GM19455 (cell line): ENCODE measurements around the gene IFNL2.
"Not testable (repeated sequence)": the region's sequence is repeated elsewhere in the genome, so short reads cannot be mapped to it uniquely, and the experiment has no call there.

Source experiments
- ATAC-seq: cut with Tn5 transposase; IDR thresholded peaks from one replicate; pipeline ENCODE4 v1.9.1; 2021; ENCODE audit not compliant: unreplicated experiment

Gene IFNL2

DNA sequence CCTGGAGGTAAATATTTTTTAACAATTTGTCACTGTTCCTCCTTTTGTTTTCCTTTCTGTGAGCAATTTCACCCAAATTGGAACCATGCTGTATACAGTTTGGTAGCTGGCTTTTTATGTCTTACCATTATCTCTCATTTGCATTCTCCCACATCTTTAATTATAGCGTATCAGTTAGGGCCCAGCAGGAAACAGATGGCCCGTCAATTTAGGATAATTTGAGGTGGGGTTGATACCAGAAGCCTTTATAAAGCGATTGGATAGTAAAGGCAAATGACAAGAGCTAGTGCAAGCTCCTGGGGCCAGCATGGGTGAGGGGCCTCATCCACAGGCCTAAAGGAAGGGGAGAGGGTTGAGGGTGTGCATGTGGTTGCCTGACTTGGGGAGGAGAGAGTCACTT lies 15.7 kb upstream of the IFNL2 start:
- no peak for ATAC-seq

DNA sequence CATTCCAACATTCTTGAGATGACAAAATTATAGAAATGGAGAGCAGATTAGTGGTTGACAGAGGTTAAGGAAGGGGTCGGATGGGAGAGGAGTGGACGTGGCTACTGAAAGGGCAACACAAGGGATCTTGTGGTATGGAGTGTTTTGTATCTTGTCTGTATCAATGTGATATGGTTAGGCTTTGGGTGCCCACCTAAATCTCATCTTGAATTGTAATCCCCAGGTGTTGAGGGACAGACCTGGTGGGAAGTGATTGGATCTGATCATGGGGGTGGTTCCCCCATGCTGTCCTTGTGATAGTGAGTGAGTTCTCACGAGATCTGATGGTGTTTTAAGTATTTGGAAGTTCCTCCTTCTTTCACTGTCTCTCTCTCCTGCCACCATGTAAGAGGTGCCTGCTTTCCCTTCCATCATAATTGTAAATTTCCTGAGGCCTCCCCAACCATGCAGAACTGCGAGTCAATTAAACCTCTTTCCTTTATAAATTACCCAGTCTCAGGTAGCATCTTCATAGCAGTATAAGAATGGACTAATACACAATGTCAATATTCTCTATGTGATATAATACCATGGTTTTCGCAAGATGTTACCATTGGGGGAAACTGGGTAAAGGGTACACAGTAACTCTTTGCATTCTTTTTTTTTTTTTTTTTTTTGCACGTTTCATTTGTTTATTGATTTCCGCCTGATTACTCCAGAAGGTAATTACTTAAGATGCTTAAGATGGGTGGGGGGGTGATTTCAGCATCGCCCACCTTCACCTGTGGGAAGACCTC lies 14.6 kb upstream of the IFNL2 start:
- ATAC-seq = no peak

DNA sequence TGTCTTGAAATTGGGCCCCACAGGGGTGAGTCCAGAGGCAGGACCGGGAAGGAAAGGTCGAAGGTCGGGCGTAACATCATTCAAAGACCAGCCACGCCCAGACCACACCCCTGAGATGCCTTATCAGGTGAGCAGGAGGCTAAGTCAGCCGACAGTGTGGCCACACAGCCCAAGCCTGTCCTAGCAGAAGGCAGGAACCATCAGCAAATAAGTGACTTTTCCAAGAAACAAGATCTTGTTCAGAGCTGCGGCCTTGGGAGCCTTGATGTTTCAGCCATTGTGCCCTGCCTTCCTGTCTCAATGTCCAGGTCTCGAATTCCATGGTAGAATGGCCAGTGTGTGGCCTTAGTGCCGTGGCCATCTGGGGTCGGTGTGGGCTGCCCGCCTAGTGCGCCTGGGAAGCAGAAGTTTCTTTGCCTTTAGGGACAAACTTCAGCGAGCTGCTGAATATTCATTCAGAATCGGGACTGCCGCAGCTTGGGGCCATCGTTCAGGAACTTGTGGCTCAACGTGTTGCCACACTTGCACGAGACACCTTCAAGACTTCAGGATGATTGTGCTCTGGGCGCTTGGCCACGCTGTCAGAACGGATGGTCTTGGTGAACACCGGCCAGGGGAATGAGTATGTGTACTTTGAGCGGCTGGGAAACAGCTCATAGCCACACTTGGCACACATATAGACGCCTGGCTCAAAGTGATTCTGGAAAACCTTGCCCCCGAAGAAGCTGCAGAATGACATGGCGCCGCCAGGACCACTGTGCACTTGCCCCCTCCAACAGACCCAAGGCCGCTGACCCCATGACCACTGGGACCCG lies 13.5 kb upstream of the IFNL2 start:
- no peak for ATAC-seq

DNA sequence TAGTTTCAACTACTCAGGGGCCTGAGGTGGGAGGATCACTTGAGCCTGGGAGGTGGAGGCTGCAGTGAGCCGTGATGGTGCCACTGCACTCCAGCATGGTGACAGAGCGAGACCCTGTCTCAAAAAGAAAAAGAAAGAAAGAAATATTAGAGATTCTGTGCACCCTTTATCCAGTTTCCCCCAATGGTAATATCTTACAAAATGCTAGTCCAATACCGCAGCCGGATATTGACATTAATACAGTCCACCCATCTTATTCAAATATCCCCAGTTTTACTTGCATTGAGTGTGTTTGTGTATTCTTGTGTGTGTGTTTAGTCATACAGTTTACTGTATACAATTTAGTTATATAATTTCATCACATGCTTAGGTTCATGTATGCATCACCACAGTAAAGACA lies 11.0 kb upstream of the IFNL2 start:
- ATAC-seq = no peak

DNA sequence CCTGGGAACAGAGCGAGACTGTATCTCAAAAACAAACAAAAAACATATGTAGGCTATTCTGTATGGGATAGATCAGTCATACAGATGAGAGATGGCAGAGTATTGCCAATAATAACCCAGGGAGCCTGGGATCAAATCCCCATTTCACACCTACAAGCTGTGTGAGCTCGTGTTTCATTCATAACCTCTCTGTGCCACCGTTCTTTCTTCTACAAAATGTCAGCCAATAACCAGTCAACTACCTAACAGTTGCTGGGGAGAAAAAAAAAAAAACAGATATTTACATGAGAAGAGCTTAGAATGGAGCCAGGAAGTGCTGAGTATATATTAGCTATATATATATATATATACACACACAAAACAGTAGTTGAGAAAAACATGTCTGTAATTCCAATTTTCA lies 6.5 kb upstream of the IFNL2 start:
- no peak for ATAC-seq

DNA sequence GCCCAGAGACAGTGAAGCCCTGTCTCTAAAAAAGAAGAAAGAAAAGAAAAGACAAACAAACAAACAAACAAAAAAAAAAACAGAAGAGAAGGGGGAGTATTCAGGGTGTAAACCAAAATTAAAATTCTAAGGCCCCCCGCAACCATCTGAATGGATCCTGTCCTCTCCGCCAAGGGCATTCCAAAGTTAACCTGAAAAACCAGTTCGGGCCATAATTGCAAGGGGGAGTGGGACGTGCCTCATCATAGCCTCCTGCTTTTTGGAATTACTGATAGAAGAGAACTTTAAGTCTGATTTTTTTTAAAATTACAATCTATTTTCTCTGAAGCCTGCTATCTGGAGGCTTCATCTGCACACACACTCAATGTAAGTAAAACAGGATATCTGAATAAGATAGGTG lies 5.7 kb upstream of the IFNL2 start:
- no peak for ATAC-seq

DNA sequence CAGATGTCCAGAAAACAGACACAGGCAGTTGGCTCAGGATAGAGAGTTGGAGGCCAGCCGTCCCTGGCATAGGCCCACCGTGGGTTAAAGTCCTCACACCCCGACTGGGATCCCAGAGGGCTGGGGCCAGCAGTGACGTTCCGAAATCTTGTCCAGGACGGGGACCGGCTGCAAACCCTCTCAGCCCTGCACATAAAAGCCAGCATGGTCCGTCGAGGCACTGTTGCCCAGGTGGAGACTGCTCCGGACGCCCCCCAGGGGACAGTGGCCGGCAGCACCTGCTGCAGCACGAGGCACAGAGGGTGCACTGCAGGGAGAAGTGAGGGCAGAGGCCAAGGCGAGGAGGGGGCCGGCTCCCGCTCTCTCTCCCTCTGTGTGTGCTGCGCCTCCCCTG lies 4.3 kb upstream of the IFNL2 start:
- no peak for ATAC-seq

DNA sequence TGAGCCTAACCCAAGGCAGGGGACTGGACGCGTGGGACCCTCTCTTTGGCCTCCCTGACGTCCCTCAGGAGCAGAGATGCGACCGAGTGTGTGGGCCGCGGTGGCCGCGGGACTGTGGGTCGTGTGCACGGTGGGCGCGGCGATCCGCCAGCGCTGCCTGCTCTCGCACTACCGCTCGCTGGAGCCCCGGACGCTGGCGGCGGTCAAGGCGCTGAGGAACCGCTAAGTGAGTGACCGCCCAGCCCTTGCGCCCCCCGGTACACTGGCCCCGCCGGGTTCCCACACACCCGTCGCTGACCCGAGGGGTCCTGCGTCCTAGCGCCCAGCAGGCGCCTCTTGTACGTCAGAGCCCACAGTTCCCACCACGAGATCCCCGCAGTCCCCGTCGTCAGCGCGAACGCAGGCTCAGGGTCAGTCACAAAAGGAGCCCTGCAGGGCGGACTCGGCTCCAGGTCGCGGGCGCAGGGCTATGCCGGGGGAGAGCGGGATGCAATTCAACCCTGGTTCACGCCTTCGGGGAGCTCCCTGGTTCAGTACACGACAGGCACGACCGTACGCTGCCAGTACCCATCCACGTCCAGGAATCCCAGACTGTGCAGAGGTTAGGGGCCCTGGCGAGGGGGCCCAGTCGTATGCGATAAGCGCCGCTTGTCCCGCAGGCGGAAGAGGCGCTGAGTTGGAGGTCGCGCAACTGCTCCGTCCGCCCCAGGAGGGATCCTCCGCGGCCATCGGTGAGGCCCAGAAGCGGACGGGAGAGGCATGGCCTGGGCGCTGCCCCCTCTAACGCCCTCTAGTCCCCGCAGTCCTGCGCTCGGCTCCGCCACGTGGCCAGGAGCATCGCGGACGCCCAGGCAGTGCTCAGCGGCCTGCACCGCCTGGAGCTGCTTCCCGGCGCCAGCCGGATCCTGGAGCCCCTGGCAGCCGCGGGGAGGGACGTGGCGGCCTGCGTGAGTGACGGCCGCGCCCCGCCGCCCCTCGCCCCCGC lies 3.6 kb upstream of the IFNL2 start:
- no peak for ATAC-seq

DNA sequence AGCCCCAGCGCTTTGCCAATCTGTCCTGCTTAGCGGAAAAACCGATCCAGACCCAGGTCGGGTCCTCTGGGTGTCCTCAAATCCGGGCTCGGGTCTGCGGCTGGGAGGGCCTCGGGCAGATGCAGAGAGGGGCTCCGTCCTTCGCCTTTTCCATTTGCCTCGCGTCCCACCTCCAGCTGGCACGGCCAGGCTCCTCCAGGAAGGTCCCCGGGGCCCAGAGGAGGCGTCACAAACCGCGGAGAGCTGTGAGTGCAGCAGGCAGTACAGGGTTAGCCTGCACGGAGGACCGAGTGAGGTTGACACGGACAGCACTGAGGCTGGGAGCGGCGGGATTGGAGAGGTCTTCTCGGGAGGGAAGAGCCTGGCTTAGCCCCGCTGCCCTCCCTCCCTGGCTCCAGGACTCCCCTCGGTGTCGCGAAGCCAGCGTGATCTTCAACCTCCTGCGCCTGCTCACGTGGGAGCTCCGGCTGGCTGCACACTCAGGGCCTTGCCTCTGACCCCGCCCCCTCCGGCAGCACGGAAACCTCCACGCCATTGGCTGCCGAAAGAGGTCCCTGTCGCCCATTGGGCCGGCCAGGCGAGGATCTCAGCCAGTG lies 2.8 kb upstream of the IFNL2 start:
- ATAC-seq = no peak

DNA sequence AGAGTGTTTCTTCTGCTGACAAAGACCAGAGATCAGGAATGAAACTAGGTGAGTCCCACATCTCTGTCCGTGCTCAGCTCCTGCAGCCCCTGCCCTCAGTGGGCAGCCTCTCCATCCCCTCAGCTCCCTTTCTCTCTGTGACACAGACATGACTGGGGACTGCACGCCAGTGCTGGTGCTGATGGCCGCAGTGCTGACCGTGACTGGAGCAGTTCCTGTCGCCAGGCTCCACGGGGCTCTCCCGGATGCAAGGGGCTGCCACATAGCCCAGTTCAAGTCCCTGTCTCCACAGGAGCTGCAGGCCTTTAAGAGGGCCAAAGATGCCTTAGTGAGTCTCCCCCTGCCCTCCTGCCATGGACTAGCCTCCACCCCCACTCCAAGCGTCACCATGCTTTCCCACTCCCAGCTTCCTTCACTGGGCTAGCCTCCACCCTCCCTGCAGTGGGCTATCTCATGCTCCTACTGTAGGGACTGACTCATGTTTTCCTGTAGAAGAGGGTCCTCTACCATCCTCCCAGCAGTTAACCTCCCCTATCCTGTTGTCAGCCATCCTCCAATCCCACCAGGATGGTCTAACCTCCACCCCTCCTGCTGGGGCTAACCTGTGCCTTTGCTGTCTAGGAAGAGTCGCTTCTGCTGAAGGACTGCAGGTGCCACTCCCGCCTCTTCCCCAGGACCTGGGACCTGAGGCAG lies 481 bp downstream of the IFNL2 start:
- ATAC-seq = not testable (repeated sequence)

DNA sequence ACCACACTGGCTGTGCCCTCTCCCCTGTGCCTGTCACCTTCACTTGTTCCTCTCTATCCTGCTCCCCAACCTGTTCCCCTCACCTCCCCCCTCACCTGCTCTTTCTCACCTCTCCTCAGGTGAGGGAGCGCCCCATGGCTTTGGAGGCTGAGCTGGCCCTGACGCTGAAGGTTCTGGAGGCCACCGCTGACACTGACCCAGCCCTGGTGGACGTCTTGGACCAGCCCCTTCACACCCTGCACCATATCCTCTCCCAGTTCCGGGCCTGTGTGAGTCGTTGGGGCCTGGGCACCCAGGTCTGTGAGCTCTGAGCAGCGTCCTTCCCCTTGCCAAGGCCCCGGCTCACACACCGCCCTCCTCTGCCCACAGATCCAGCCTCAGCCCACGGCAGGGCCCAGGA lies 1.2 kb downstream of the IFNL2 start:
- ATAC-seq = not testable (repeated sequence)

DNA sequence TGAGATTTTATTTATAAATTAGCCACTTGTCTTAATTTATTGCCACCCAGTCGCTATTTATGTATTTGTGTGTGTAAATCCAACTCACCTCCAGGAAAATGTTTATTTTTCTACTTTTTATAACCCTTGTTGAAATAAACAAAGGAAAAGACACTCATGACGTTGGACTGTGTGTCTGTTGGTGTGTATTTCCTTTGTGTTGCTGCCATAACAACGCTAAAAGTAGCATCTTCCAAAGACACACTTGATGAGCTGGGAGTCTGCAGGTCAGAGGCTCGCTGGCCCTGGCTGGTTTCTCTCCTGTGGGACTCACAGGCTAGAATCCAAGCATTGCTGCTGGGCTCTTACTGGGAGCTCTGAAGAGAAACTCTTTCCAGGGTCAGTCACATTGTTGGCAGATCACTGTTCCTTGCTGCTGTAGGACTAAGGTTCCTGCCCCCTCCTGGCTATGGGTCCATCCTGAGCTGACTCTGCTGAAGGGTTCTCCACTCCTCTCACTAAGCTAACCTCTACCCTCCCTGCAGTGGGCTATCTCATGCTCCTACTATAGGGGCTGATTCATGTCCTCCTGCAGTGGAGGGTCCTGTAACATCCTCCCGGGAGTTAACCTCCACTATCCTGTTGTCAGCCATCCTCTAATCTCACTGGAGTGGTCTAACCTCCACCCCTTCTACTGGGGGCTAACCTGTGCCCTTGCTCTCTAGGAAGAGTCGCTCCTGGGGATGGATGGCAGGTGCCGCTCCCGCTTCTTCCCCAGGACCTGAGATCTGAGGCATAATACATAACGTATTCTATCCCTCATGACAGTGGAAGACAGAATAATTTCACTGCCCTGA lies 2.1 kb downstream of the IFNL2 start:
- no peak for ATAC-seq

DNA sequence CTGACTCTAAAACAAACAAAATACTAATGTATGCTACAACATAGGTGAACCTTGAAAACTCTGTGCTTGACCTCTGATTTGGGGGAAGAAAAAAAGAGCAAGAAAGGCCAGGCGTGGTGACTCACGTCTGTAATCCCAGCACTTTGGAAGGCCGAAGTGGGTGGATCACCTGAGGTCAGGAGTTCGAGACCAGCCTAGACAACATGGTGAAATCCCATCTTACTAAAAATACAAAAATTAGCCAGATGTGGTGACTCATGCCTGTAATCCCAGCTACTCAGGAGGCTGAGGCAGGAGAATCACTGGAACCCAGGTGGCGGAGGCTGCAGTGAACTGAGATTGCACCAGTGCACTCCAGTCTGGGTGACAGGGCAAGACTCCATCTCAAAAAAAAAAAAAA lies 5.7 kb downstream of the IFNL2 start:
- ATAC-seq = not testable (repeated sequence)

DNA sequence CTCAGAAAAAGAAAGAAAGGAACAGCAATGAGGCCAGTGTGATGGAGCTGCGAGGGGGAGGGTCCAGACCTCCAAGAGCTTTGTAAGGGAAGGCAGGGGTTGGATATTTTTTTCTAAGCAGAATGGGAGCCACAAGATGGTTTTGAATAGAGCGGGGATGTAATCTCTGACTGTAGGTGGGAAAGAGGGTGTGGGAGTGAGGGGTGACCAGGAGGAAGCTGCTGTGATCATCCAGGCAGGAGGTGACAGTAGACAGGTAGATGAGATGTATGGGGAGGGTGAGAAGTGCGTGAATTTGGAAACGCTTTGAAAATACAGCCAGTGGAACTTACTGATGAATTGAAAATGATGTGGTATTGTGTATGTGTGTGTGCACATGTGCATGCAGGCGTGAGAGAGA lies 7.4 kb downstream of the IFNL2 start:
- no peak for ATAC-seq

DNA sequence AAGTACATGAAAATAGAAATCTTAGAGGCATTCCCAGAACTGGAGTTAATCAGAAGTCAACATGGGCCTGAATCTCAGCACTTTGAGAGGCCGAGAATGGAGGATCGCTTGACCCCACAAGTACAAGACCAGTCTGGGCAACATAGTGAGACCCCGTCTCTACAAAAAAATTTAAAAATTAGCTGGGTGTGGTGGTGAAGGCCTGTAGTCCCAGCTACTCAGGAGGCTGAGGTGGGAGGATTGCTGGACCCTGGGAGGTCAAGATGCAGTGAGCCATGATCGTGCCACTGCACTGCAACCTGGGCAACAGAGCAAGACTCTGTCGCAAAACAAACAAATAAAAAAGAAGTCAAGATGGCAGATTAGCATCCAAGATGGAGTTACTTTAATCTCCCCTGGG lies 8.5 kb downstream of the IFNL2 start:
- no peak for ATAC-seq

DNA sequence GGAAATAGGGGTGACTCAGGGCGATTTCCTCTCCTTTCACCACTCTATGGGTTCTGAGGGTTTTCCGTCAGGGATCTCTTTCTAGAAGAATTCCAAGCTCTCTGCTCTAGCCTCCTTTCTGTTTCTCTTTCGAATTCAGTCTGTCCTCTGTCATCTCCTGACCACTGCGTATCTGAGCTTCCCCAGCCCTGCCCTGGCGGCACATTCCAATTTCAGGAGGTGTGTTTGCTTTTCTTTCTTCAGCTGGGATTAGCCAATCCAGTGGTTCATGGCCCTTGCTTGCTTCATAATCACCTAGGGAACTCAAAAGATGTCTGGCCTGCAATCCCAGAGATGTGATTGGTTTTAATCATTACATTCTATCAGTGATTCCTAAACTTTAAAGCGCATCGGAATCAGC lies 9.4 kb downstream of the IFNL2 start:
- no peak for ATAC-seq

DNA sequence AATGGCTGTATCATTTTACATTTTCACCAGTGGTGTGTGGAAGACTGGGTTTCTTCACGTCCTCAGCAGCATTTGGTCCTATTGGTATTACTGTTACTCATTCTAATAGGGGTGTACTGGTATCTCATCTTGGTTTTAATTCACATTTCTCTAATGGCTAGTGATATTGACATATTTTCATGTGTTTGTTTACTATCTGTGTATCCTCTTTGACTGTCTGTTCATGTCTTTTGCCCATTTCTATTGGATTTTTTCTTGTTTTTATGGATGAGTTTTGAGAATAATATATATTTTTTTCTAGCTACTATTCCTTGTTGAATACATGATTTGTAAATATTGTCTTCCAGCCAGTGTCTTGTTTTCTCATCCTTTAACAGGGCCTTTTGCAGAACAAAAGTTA lies 13.8 kb downstream of the IFNL2 start:
- no peak for ATAC-seq

DNA sequence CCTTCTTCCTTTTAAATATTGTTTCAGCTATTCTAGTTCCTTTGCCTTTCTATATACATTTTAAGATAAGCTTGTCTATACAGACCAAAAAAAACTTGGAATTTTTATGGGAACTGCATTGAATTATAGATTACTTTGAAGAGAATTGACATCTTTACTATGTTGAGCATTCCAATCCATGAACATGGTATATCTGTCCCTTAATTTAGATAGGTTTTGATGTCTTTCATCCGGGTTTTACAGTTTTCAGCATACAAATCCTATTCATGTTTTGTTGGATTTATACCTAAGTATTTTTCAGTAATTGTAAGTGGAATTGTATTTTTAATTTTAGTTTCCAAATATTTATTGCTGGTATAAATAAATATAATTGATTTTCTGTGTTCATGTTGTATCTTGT lies 15.8 kb downstream of the IFNL2 start:
- ATAC-seq = no peak

DNA sequence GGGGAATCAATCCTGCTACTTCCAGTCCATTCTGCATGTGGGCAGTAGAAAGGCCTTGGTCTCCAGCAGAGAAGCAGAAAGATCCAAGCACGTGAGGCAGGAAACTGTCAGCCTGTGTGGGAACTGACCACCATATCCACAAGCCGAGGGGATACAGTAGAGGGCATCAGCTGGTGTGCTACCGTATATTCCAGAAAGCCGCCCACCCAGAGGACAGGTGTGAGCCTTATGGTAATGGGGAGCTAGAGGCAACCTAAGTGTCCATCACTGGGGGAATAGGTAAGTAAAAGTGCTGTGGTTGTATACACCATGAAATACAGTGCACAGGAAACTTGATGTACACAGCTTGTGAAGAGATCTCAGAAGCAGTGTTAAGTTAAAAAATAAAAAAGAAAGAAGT lies 25.2 kb downstream of the IFNL2 start:
- no peak for ATAC-seq
